VCaP (cell line): Measurements from ENCODE around the gene HIVEP2.

ENCODE experiments used
- H3K27ac ChIP-seq: fragments of 450-650 bp; 2 replicates; pipeline ENCODE4 v1.5.1; 2017
- CTCF ChIP-seq: fragments of 450-650 bp; conservative IDR thresholded peaks from 2 replicates; pipeline ENCODE4 v1.5.1; 2017; ENCODE audit warnings: mild to moderate bottlenecking, moderate library complexity

HIVEP2 gene

GRCh38 chr6:142803032-142803431 lies 141.9 kb downstream of the HIVEP2 start:
- no peak overlapping the region for H3K27ac ChIP-seq
- TF ChIP-seq CTCF, result no peak

DNA sequence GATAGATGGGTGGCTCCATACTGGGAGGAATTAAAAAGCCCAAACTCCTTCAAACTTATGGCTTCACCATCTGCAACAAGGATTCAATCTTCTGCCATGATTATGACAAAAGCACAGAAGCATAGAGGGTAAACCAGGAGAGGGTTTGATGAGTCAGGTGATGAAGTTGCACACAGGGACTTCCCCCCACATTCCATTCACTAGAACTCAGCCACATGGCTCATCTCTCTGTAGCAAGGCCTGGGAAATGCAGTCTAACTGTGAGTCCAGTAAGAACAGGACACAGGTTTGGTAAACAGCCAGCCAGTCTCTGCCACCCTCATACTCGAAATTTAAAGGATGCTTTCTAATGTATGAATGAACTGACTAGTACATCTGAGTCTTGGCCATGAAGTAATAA lies 142.9 kb downstream of the HIVEP2 start:
- no peak overlapping the region for H3K27ac ChIP-seq
- TF ChIP-seq CTCF, result no peak

- no peak overlapping the region for H3K27ac ChIP-seq
- no peak for TF ChIP-seq CTCF
Observed at GRCh38 chr6:142800240-142800639, 144.7 kb downstream of the HIVEP2 start.

DNA sequence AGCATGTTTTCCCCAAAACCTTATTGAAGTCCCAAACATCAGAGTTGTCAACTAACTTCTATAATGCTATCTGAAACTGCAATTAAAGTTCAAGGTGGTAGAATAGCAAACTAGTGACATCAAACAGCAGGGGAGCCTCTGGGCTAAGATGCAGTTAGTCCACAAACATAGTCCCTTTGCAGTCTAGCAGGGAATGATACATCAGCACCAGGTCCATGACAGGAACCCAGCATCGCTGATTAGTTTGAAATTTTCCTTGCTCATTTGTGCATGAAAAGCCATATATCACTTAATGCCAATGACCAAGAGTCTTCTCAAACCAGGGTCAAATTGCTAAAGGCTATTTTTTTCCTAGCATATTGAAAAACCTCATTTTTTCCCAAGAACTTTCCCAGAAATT lies 145.3 kb downstream of the HIVEP2 start:
- no peak for TF ChIP-seq CTCF
- H3K27ac ChIP-seq, result no peak overlapping the region

DNA sequence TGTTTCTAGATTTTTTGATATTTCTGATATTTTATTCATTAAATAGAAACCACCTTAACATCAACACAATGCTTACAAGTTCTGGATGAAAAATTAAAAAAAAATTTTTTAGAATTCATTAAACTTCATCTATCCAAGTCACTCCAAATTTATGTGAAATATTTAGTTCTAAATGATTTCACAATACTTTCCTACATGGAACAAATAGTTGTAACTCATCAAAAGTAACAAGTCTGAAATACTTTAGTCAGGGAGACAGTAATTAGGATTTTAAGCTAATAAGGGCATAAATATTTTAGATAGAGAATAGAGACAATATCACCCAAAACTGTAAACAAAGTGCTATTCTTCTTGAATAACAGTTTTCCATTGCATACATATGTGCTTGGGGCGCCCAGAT lies 147.8 kb downstream of the HIVEP2 start:
- H3K27ac ChIP-seq, result no peak overlapping the region
- TF ChIP-seq CTCF, result no peak

DNA sequence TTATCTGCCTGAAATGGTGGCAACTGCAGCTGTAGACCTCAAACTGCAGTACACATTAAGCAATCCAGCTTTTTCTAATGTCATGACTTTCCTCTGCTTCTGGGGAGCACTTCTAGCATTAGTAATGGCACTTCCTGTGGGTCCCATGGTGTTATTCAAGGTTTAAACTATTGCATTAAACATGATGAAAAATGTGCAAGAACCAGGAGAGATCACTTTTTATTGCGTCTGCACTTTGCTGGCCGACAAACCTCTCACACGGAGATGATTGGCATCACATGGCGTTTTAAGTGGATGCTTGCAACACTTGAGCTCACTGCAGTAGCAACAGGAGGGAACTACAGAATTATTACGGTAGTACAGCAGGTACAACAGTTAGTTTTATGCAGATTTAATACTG lies 148.4 kb downstream of the HIVEP2 start:
- TF ChIP-seq CTCF, result no peak

DNA sequence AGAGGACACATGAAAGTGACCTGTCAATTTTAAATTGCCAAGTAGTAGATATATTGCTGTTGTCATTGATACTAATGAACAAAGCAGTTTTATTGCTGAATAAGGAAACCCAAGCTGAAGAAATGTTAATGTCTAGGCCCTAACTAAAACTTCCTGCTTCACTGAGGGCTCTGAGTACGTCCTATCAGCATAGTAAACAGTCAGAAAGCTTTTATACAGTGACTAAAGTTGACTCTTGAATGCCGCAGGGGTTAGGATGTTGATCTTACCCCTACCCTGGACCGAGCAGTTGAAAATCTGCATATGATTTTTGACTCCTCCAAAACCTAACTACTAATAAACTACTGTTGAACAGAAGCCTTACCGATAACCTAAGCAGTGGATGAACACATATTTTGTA lies 149.0 kb downstream of the HIVEP2 start:
- no peak for TF ChIP-seq CTCF
- H3K27ac ChIP-seq, result no peak overlapping the region

More for the DNA sequence above, 148.4 kb downstream of the HIVEP2 start:
- no peak overlapping the region for H3K27ac ChIP-seq

- TF ChIP-seq CTCF, result no peak
- no peak overlapping the region for H3K27ac ChIP-seq
Observed at GRCh38 chr6:142794424-142794823, 150.6 kb downstream of the HIVEP2 start.
